HEK293T (cell line): ENCODE results near the gene RNF213.
A peak's percentile ranks its signal among the peaks of the same experiment; 100 is the strongest.

Experiments
- CTCF ChIA-PET: fragments of 350-600 bp; formaldehyde crosslinking; extraction: SDS; loops from one replicate; lab custom pipeline; 2021; ENCODE audit warnings: antibody characterized with exemption, inconsistent platforms; lab: Yijun Ruan, JAX
- POLR2A ChIA-PET: fragments of 350-600 bp; formaldehyde crosslinking; extraction: SDS; loops from one replicate; lab custom pipeline; 2020; ENCODE audit warnings: antibody characterized with exemption, inconsistent platforms; lab: Yijun Ruan, JAX
- DNase-seq: peaks from one replicate; pipeline ENCODE4 v3.0.0; 2012; ENCODE audit warnings: mixed read lengths; ENCODE audit errors: extremely low spot score
- ARNT ChIP-seq: fragments of 450-650 bp; IDR thresholded peaks from 2 replicates; pipeline ENCODE4 v1.6.1; 2017; ENCODE audit warnings: mild to moderate bottlenecking
- BHLHE40 ChIP-seq: fragments of 450-650 bp; IDR thresholded peaks from 2 replicates; pipeline ENCODE4 v1.6.1; 2016; ENCODE audit warnings: mild to moderate bottlenecking, moderate library complexity, borderline replicate concordance
- CTBP1 ChIP-seq: fragments of 450-650 bp; IDR thresholded peaks from 2 replicates; pipeline ENCODE4 v1.6.1; 2016; ENCODE audit warnings: borderline replicate concordance
- ELF4 ChIP-seq: fragments of 450-650 bp; IDR thresholded peaks from 2 replicates; pipeline ENCODE4 v1.6.1; 2017; ENCODE audit warnings: antibody characterized with exemption
- FOXA1 ChIP-seq: fragments of 450-650 bp; IDR thresholded peaks from 2 replicates; pipeline ENCODE4 v1.6.1; 2016; ENCODE audit warnings: mild to moderate bottlenecking
- FOXK2 ChIP-seq: fragments of 450-650 bp; IDR thresholded peaks from 2 replicates; pipeline ENCODE4 v1.6.1; 2016; ENCODE audit warnings: mild to moderate bottlenecking
- FOXM1 ChIP-seq: fragments of 450-650 bp; IDR thresholded peaks from 2 replicates; pipeline ENCODE4 v1.6.1; 2017; ENCODE audit warnings: mild to moderate bottlenecking, borderline replicate concordance
- HDGF ChIP-seq: fragments of 450-650 bp; IDR thresholded peaks from 2 replicates; pipeline ENCODE4 v1.6.1; 2017; ENCODE audit warnings: antibody characterized with exemption, borderline replicate concordance
- L3MBTL2 ChIP-seq: fragments of 450-650 bp; conservative IDR thresholded peaks from 2 replicates; pipeline ENCODE4 v1.6.1; 2016; ENCODE audit warnings: mild to moderate bottlenecking
- LEF1 ChIP-seq: fragments of 450-650 bp; IDR thresholded peaks from 2 replicates; pipeline ENCODE4 v1.6.1; 2017; ENCODE audit warnings: mild to moderate bottlenecking, borderline replicate concordance
- NFRKB ChIP-seq: fragments of 450-650 bp; IDR thresholded peaks from 2 replicates; pipeline ENCODE4 v1.6.1; 2016; ENCODE audit warnings: mild to moderate bottlenecking, moderate library complexity
- PKNOX1 ChIP-seq: fragments of 450-650 bp; IDR thresholded peaks from 2 replicates; pipeline ENCODE4 v1.6.1; 2016
- SP1 ChIP-seq: fragments of 450-650 bp; IDR thresholded peaks from 2 replicates; pipeline ENCODE4 v1.6.1; 2017
- SUZ12 ChIP-seq: fragments of 450-650 bp; IDR thresholded peaks from 2 replicates; pipeline ENCODE4 v1.6.1; 2016; ENCODE audit warnings: mild to moderate bottlenecking
- TARDBP ChIP-seq: fragments of 450-650 bp; IDR thresholded peaks from 2 replicates; pipeline ENCODE4 v1.6.1; 2016
- ZNF384 ChIP-seq: fragments of 450-650 bp; IDR thresholded peaks from 2 replicates; pipeline ENCODE4 v1.6.1; 2016

The RNF213 gene

GRCh38 chr17:80364091-80364691, 103.5 kb downstream of the RNF213 start:
- CTCF ChIA-PET: no interaction called here
- TF ChIP-seq FOXA1 (no peak), L3MBTL2 (0 out of 2 replicates have a peak, but pooled peaks have one; percentile 30)
- DNase-seq: peak; percentile 51
- POLR2A ChIA-PET: no interaction called here

GRCh38 chr17:80365001-80365965, 104.6 kb downstream of the RNF213 start:
- POLR2A ChIA-PET: no interaction called here

DNA sequence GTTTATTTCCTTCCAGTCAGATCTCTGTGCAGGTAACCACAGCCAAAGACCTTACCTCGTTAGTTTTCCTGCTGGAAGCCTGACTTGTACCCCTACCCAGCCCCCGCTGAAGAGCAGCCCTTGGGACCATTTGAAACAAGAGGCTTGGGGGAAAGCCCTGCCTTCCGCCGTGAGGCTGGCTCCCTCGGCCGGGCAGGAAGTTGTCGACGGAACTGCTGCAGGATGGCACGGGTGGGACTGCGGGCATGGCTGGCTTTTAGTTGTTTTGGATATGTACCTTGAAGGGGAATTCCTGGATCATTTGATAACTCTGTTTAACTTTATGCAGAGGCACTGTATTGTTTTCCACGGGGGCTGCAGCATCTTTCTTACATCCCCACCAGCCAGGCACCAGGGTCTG, 105.3 kb downstream of the RNF213 start:
- CTCF ChIA-PET: no interaction called here
- POLR2A ChIA-PET: no interaction called here
- TF ChIP-seq L3MBTL2: no peak
- no peak for TF ChIP-seq FOXM1
- TF ChIP-seq NFRKB: no peak
- TF ChIP-seq ARNT: no peak
- TF ChIP-seq SUZ12: no peak
- no peak for TF ChIP-seq CTBP1
- no peak for DNase-seq

More at GRCh38 chr17:80365001-80365965, 104.6 kb downstream of the RNF213 start:
- CTCF ChIA-PET: no interaction called here
- no peak for TF ChIP-seq PKNOX1
- TF ChIP-seq NFRKB: no peak
- no peak for TF ChIP-seq FOXM1
- TF ChIP-seq SUZ12: no peak
- no peak for TF ChIP-seq FOXA1
- TF ChIP-seq HDGF: no peak
- no peak for TF ChIP-seq SP1
- no peak for TF ChIP-seq ZNF384
- no peak for TF ChIP-seq FOXK2
- no peak for TF ChIP-seq ARNT
- TF ChIP-seq BHLHE40: no peak
- no peak for TF ChIP-seq ELF4
- TF ChIP-seq LEF1: no peak
- TF ChIP-seq L3MBTL2: no peak
- no peak for TF ChIP-seq TARDBP
- no peak for TF ChIP-seq CTBP1
- no peak for DNase-seq

DNA sequence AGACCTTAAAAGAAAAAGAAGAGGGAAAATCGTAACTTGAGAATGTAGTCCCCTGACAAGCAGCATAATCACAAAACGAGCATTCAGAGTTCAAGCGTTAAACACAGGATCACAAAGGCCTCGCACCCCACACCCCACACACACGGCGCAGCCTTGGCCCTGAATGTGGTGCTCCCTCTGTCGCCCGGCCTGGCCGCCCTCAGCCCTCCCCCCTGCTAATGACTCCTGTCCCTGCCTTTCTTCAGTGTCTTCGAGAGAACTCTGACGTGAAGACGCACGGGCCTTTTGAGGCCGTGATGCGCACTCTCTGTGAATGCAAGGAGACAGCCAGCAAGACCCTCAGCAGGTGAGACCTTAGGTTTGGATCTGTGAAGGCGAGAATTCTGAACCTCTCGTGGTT, 106.9 kb downstream of the RNF213 start:
- ChIA-PET CTCF (no interaction called here), POLR2A (no interaction called here)
- no peak for DNase-seq
- TF ChIP-seq LEF1 (no peak), ARNT (no peak), TARDBP (no peak), FOXA1 (no peak), BHLHE40 (no peak), CTBP1 (no peak), PKNOX1 (no peak), ELF4 (no peak), SUZ12 (no peak), FOXM1 (no peak), HDGF (no peak), SP1 (no peak)

DNA sequence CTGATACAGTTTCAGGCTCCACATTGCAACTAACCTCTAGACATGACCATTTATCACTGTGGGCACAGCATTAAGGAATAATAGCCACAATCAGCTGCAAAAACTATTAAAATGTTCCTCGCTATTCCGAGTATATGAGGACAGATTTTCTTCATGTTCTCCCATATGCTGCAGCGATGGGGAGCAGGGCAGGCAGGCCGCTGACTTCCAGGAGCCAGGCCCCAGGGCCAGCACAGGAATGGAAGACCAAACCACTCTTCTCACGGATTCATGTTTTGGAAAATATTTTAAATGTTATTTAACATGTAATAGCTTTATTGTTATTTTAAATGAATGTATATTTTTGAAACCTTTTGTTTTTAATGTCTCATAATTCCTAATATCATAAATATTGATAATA, 110.5 kb downstream of the RNF213 start:
- no peak for TF ChIP-seq ELF4
- TF ChIP-seq L3MBTL2: no peak
- TF ChIP-seq FOXM1: no peak
- no peak for TF ChIP-seq NFRKB
- TF ChIP-seq FOXA1: no peak
- TF ChIP-seq HDGF: no peak
- TF ChIP-seq BHLHE40: no peak
- no peak for TF ChIP-seq FOXK2
- TF ChIP-seq SUZ12: no peak
- TF ChIP-seq ARNT: no peak
- no peak for TF ChIP-seq LEF1
- TF ChIP-seq TARDBP: no peak
- TF ChIP-seq ZNF384: no peak
- no peak for DNase-seq
- ChIA-PET POLR2A (no interaction called here), CTCF (no interaction called here)

GRCh38 chr17:80372456-80372855, 111.8 kb downstream of the RNF213 start:
- TF ChIP-seq NFRKB (no peak), ZNF384 (no peak), HDGF (no peak), CTBP1 (no peak), FOXA1 (no peak), PKNOX1 (no peak), ARNT (no peak), L3MBTL2 (no peak), LEF1 (no peak), TARDBP (no peak), BHLHE40 (no peak), FOXM1 (no peak), SP1 (no peak), FOXK2 (no peak), SUZ12 (no peak), ELF4 (no peak)
- CTCF ChIA-PET: interaction anchor here (0.7 kb wide), 1 partner anchor 9 kb away, joined by 3 read pairs; no protein-coding TSS in a partner anchor
- POLR2A ChIA-PET: no interaction called here
- no peak for DNase-seq
